ENCODE data around the gene ULK4. TPM values are rescaled to one million over a fixed set of nuclear protein-coding genes. Genes with fewer than 3 reads are reported as not detected.
"Not testable (repeated sequence)": the region's sequence is repeated elsewhere in the genome, so short reads cannot be mapped to it uniquely, and the experiment has no call there.

ULK4 gene
- total RNA-seq, 1 donor from 2014 or later = 8.4 TPM

- Histone ChIP-seq H3K36me3 (ENCODE audit: control insufficient read depth in 3 of 3, insufficient read depth in 3 of 3, low read length in 3 of 3) (no peaks in the 10 kb centered on the region), H3K9ac (ENCODE audit: low read depth in 1 of 3, low read length in 3 of 3) (no peak overlapping the region), H3K27me3 (ENCODE audit: control insufficient read depth in 3 of 3, insufficient read depth in 3 of 3, low read length in 3 of 3) (peaks cover 0 to 3% (median 0%) of the 10 kb centered on the region in 3 donors), H3K9me3 (ENCODE audit: control insufficient read depth in 3 of 3, low read length in 3 of 3) (no peaks in the 10 kb centered on the region), H3K27ac (ENCODE audit: low read depth, low read length) (no peak overlapping the region), H3K4me3 (ENCODE audit: low read length in 3 of 3) (no peak overlapping the region), H3K4me1 (ENCODE audit: control insufficient read depth in 3 of 3, insufficient read depth in 3 of 3, low read length in 3 of 3) (peaks cover 0 to 3% (median 0%) of the 10 kb centered on the region in 3 donors)
Measured at GRCh38 chr3:41684797-41685735, 276.8 kb downstream of the ULK4 start.

GRCh38 chr3:41683666-41684350 is 278.1 kb downstream of the ULK4 start:
- no peaks in the 10 kb centered on the region for H3K36me3 ChIP-seq (ENCODE audit: control insufficient read depth in 3 of 3, insufficient read depth in 3 of 3, low read length in 3 of 3)
- H3K9ac ChIP-seq (ENCODE audit: low read depth in 1 of 3, low read length in 3 of 3) = no peak overlapping the region
- H3K27ac ChIP-seq (ENCODE audit: low read depth, low read length) = no peak overlapping the region
- H3K9me3 ChIP-seq (ENCODE audit: control insufficient read depth in 3 of 3, low read length in 3 of 3) = no peaks in the 10 kb centered on the region
- peaks cover 0 to 3% (median 0%) of the 10 kb centered on the region in 3 donors for H3K4me1 ChIP-seq (ENCODE audit: control insufficient read depth in 3 of 3, insufficient read depth in 3 of 3, low read length in 3 of 3)
- no peak overlapping the region for H3K4me3 ChIP-seq (ENCODE audit: low read length in 3 of 3)
- H3K27me3 ChIP-seq (ENCODE audit: control insufficient read depth in 3 of 3, insufficient read depth in 3 of 3, low read length in 3 of 3) = peaks cover 0 to 3% (median 0%) of the 10 kb centered on the region in 3 donors

DNA sequence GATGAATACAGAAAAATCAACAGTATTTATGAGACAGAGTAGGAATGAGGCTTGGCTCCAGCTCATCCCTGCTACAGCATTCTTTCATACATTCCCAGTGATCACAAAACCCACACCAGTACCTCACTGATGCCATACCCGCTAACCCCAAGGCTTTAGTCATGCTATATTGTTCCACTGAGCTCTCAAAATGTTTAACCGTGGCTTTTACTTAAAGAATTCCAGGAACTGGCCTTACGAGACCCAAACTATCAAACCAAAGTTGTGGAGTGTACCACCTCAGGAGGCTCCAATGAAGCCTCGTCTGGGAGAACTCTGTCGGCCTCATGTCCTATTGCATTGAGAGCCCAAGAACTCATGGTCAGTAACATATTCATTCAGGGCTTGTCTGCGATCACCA is 278.9 kb downstream of the ULK4 start:
- Histone ChIP-seq H3K4me1 (ENCODE audit: control insufficient read depth in 3 of 3, insufficient read depth in 3 of 3, low read length in 3 of 3) (peaks cover 0 to 3% (median 0%) of the 10 kb centered on the region in 3 donors), H3K9ac (ENCODE audit: low read depth in 1 of 3, low read length in 3 of 3) (no peak overlapping the region), H3K36me3 (ENCODE audit: control insufficient read depth in 3 of 3, insufficient read depth in 3 of 3, low read length in 3 of 3) (no peaks in the 10 kb centered on the region), H3K9me3 (ENCODE audit: control insufficient read depth in 3 of 3, low read length in 3 of 3) (no peaks in the 10 kb centered on the region), H3K27ac (ENCODE audit: low read depth, low read length) (no peak overlapping the region), H3K4me3 (ENCODE audit: low read length in 3 of 3) (no peak overlapping the region), H3K27me3 (ENCODE audit: control insufficient read depth in 3 of 3, insufficient read depth in 3 of 3, low read length in 3 of 3) (peaks cover 0 to 3% (median 0%) of the 10 kb centered on the region in 3 donors)

DNA sequence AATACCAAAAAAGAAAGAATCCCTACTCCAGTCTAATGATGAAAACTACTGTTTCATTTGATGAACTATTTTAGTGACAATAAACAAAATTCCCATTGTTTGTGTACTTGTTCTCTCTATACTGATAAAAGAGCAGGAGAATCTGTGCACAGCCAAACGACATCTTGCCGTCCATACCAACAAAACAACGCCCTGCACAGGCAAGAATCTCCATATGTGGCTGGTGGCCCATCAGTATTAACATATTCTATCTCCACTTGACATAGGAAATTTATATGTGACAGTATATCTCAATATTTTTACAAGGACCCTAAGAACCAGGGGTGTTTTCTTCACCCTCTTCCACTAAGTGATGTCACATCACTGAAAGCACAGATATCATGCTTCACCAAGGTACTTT is 279.5 kb downstream of the ULK4 start:
- H3K9me3 ChIP-seq (ENCODE audit: control insufficient read depth in 3 of 3, low read length in 3 of 3) = no peaks in the 10 kb centered on the region
- no peak overlapping the region for H3K4me3 ChIP-seq (ENCODE audit: low read length in 3 of 3)
- H3K4me1 ChIP-seq (ENCODE audit: control insufficient read depth in 3 of 3, insufficient read depth in 3 of 3, low read length in 3 of 3) = peaks cover 0 to 3% (median 0%) of the 10 kb centered on the region in 3 donors
- peaks cover 0 to 3% (median 0%) of the 10 kb centered on the region in 3 donors for H3K27me3 ChIP-seq (ENCODE audit: control insufficient read depth in 3 of 3, insufficient read depth in 3 of 3, low read length in 3 of 3)
- no peak overlapping the region for H3K9ac ChIP-seq (ENCODE audit: low read depth in 1 of 3, low read length in 3 of 3)
- no peaks in the 10 kb centered on the region for H3K36me3 ChIP-seq (ENCODE audit: control insufficient read depth in 3 of 3, insufficient read depth in 3 of 3, low read length in 3 of 3)
- no peak overlapping the region for H3K27ac ChIP-seq (ENCODE audit: low read depth, low read length)

DNA sequence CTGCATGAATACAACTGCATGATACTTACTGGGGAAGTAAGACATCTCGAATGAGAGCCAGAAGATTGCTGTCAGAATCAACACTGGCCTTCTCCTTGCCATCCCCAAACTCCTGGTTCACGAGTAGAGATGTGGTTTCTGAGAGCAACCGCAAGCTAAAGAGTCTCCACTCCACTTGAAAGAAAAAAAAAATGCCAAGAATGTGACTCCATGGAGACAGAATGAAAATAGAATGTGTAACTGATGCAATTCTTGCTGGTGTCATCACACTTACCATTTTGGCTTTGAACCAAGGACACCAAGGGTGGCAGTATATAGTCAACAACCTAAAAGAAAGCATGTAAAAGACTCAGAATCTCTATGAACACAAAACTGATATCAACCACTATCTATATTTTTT is 280.4 kb downstream of the ULK4 start:
- H3K9ac ChIP-seq (ENCODE audit: low read depth in 1 of 3, low read length in 3 of 3) = no peak overlapping the region

GRCh38 chr3:41679374-41679773 is 282.5 kb downstream of the ULK4 start:
- H3K36me3 ChIP-seq (ENCODE audit: control insufficient read depth in 3 of 3, insufficient read depth in 3 of 3, low read length in 3 of 3) = no peaks in the 10 kb centered on the region
- H3K9ac ChIP-seq (ENCODE audit: low read depth in 1 of 3, low read length in 3 of 3) = no peak overlapping the region
- no peak overlapping the region for H3K4me3 ChIP-seq (ENCODE audit: low read length in 3 of 3)
- peaks cover 0 to 3% (median 0%) of the 10 kb centered on the region in 3 donors for H3K27me3 ChIP-seq (ENCODE audit: control insufficient read depth in 3 of 3, insufficient read depth in 3 of 3, low read length in 3 of 3)
- H3K27ac ChIP-seq (ENCODE audit: low read depth, low read length) = no peak overlapping the region
- H3K9me3 ChIP-seq (ENCODE audit: control insufficient read depth in 3 of 3, low read length in 3 of 3) = no peaks in the 10 kb centered on the region
- peaks cover 0 to 3% (median 0%) of the 10 kb centered on the region in 3 donors for H3K4me1 ChIP-seq (ENCODE audit: control insufficient read depth in 3 of 3, insufficient read depth in 3 of 3, low read length in 3 of 3)

More for the DNA sequence above, 280.4 kb downstream of the ULK4 start:
- Histone ChIP-seq H3K27me3 (ENCODE audit: control insufficient read depth in 3 of 3, insufficient read depth in 3 of 3, low read length in 3 of 3) (peaks cover 0 to 3% (median 0%) of the 10 kb centered on the region in 3 donors), H3K4me3 (ENCODE audit: low read length in 3 of 3) (no peak overlapping the region), H3K4me1 (ENCODE audit: control insufficient read depth in 3 of 3, insufficient read depth in 3 of 3, low read length in 3 of 3) (peaks cover 0 to 3% (median 0%) of the 10 kb centered on the region in 3 donors), H3K36me3 (ENCODE audit: control insufficient read depth in 3 of 3, insufficient read depth in 3 of 3, low read length in 3 of 3) (no peaks in the 10 kb centered on the region), H3K27ac (ENCODE audit: low read depth, low read length) (no peak overlapping the region), H3K9me3 (ENCODE audit: control insufficient read depth in 3 of 3, low read length in 3 of 3) (no peaks in the 10 kb centered on the region)

DNA sequence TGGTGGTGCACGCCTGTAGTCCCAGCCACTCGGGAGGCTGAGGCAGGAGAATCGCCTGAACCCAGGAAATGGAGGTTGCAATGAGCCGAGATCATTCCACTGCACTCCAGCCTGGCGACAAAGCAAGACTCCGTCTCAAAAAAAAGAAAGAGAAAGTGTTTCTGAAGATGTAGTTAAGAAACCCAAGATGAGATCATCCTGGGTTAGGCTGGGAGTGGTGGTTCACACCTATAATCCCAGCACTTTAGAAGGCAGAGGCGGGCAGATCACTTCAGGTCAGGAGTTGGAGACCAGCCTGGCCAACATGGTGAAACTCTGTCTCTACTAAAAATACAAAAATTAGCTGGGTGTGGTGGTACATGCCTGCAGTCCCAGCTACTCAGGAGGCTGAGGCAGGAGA is 286.8 kb downstream of the ULK4 start:
- H3K9me3 ChIP-seq (ENCODE audit: control insufficient read depth in 3 of 3, low read length in 3 of 3); H3K27me3 ChIP-seq (ENCODE audit: control insufficient read depth in 3 of 3, insufficient read depth in 3 of 3, low read length in 3 of 3); H3K27ac ChIP-seq (ENCODE audit: low read depth, low read length); H3K4me1 ChIP-seq (ENCODE audit: control insufficient read depth in 3 of 3, insufficient read depth in 3 of 3, low read length in 3 of 3); H3K36me3 ChIP-seq (ENCODE audit: control insufficient read depth in 3 of 3, insufficient read depth in 3 of 3, low read length in 3 of 3); H3K9ac ChIP-seq (ENCODE audit: low read depth in 1 of 3, low read length in 3 of 3); H3K4me3 ChIP-seq (ENCODE audit: low read length in 3 of 3): not testable (repeated sequence)

DNA sequence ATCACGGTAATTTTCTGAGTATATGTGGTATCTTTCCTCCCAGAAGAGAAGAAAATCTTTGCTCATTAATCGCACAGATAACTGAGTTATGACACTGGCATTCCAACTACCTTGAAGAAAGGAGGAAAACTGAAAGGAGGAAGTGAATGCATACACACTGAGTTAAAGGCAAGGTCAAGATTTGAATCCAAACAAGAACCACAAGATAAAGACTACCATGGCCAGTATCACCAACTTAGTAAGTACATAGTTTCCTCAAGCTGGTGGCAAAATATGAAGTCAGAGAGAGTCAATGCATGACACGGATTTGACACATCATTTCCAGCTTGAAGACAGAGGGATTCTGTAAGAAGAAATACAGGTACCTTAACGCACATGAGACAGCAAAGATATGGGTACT is 287.5 kb downstream of the ULK4 start:
- H3K9me3 ChIP-seq (ENCODE audit: control insufficient read depth in 3 of 3, low read length in 3 of 3) = peaks cover 0 to 4% (median 1%) of the 10 kb centered on the region in 3 donors
- no peaks in the 10 kb centered on the region for H3K36me3 ChIP-seq (ENCODE audit: control insufficient read depth in 3 of 3, insufficient read depth in 3 of 3, low read length in 3 of 3)
- no peaks in the 10 kb centered on the region for H3K4me1 ChIP-seq (ENCODE audit: control insufficient read depth in 3 of 3, insufficient read depth in 3 of 3, low read length in 3 of 3)
- no peak overlapping the region for H3K9ac ChIP-seq (ENCODE audit: low read depth in 1 of 3, low read length in 3 of 3)
- no peaks in the 10 kb centered on the region for H3K27me3 ChIP-seq (ENCODE audit: control insufficient read depth in 3 of 3, insufficient read depth in 3 of 3, low read length in 3 of 3)
- H3K4me3 ChIP-seq (ENCODE audit: low read length in 3 of 3) = no peak overlapping the region
- no peak overlapping the region for H3K27ac ChIP-seq (ENCODE audit: low read depth, low read length)

- no peak overlapping the region for H3K9ac ChIP-seq (ENCODE audit: low read depth in 1 of 3, low read length in 3 of 3)
- no peak overlapping the region for H3K4me3 ChIP-seq (ENCODE audit: low read length in 3 of 3)
- no peaks in the 10 kb centered on the region for H3K4me1 ChIP-seq (ENCODE audit: control insufficient read depth in 3 of 3, insufficient read depth in 3 of 3, low read length in 3 of 3)
- H3K27me3 ChIP-seq (ENCODE audit: control insufficient read depth in 3 of 3, insufficient read depth in 3 of 3, low read length in 3 of 3) = no peaks in the 10 kb centered on the region
- no peaks in the 10 kb centered on the region for H3K36me3 ChIP-seq (ENCODE audit: control insufficient read depth in 3 of 3, insufficient read depth in 3 of 3, low read length in 3 of 3)
- H3K27ac ChIP-seq (ENCODE audit: low read depth, low read length) = no peak overlapping the region
- peaks cover 0 to 4% (median 1%) of the 10 kb centered on the region in 3 donors for H3K9me3 ChIP-seq (ENCODE audit: control insufficient read depth in 3 of 3, low read length in 3 of 3)
Measured at GRCh38 chr3:41673650-41674049, 288.3 kb downstream of the ULK4 start.

DNA sequence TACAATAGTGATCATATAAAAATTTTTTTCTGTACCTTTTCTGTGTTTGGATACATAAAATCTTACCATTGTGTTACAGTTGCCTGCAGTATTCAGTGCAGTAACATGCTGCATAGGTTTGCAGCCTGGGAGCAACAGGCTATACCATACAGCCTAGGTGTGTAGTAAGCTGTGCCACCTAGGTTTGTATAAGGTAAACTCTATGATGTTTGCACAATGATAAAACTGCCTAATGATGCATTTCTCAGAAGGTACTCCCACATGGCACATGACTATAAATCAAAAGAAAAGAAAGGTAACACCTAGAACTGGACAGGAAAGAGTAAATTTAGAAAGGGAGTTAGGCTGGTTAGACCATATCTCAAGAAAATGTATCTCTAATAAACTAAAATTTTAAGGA is 293.5 kb downstream of the ULK4 start:
- H3K27me3 ChIP-seq (ENCODE audit: control insufficient read depth in 3 of 3, insufficient read depth in 3 of 3, low read length in 3 of 3) = no peaks in the 10 kb centered on the region
- no peak overlapping the region for H3K9ac ChIP-seq (ENCODE audit: low read depth in 1 of 3, low read length in 3 of 3)
- H3K4me3 ChIP-seq (ENCODE audit: low read length in 3 of 3) = no peak overlapping the region
- H3K9me3 ChIP-seq (ENCODE audit: control insufficient read depth in 3 of 3, low read length in 3 of 3) = peaks cover 0 to 8% (median 1%) of the 10 kb centered on the region in 3 donors
- no peaks in the 10 kb centered on the region for H3K4me1 ChIP-seq (ENCODE audit: control insufficient read depth in 3 of 3, insufficient read depth in 3 of 3, low read length in 3 of 3)
- H3K36me3 ChIP-seq (ENCODE audit: control insufficient read depth in 3 of 3, insufficient read depth in 3 of 3, low read length in 3 of 3) = peaks cover 0 to 4% (median 0%) of the 10 kb centered on the region in 3 donors
- H3K27ac ChIP-seq (ENCODE audit: low read depth, low read length) = no peak overlapping the region
